Measurements from ENCODE around the gene TRAF7.

Gene TRAF7

DNA sequence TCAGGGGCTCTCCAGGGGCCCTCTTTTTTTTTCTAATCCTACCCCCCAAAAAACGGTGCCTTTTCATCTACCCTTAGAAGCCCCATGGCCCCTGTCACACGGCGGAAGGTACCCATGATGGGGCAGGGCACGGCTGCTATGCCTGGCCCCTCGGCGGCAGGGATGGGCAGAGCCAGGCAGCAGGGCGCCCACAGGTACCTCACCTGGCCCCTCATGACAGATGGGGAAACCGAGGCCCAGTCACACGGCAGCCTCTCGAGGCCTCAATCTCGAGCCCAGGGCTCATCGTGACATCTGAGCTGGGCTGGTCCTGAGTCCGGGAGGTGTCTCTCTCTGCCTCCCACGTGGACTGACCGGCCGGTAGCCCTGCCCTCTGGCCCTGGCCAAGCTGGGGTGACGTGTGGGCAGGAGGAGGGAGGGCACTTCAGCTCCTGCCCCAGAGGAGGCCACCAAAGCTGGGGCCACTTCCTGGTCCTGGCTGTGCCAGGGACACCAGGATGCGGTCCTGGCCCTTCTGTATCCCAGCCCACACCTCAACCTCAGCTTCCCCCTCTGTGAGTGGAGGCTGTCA, 11.6 kb downstream of the TRAF7 start:
- no peak for DNase-seq

DNA sequence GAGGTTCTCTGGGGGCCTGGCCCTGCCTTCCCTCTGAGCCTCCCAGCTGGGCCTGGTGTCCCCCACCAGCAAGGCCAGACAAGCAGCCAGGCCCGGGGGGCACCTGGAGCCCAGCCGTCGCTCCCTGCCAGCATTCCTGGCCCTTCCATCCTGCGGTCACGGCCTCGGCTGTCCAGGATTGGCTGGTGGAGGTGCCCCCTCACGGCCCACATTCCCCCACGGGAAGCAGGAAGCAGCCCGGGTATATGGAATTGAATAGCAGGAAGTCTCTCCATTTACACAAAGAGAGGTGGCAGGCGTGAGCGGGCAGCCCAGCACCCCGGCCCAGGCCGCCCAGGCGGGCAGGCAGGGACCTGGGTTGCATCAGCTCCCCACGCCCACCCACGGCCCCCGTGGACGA, 14.5 kb downstream of the TRAF7 start:
- DNase-seq: no peak

DNA sequence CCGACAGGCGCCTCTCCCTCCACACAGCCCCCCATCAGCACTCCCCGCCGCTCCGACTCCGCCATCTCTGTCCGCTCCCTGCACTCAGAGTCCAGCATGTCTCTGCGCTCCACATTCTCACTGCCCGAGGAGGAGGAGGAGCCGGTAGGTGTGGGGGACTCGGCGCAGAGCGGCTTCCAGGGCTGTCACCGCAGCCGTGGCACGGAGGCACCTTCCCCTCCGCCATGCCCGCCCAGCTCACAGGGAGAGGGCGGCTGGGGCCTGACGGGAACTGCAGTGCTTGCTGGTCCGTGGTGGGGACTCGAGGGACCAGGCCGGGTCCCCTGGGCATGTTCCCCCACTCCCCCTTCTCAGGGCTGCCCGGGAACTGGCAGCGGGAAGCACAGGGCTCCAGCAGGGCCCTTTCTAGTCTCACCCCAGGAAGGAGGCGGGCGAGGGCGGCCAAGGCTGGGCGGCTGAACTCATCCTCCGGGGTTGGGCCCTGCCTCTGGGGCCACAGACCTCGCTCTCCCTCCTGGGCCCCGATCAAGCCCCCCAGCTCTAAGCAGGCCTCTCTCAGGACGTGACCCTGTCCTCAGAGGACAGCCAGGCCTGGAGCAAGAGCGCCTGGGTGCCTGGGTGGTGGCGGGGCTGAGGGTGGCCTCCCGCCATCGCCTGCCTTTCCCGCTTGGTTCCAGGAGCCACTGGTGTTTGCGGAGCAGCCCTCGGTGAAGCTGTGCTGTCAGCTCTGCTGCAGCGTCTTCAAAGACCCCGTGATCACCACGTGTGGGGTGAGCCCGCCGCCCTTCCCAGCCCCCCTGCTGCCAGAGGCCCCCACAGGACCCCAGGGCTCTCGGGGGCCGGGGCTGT, 15.2 kb downstream of the TRAF7 start:
- DNase-seq: no peak

DNA sequence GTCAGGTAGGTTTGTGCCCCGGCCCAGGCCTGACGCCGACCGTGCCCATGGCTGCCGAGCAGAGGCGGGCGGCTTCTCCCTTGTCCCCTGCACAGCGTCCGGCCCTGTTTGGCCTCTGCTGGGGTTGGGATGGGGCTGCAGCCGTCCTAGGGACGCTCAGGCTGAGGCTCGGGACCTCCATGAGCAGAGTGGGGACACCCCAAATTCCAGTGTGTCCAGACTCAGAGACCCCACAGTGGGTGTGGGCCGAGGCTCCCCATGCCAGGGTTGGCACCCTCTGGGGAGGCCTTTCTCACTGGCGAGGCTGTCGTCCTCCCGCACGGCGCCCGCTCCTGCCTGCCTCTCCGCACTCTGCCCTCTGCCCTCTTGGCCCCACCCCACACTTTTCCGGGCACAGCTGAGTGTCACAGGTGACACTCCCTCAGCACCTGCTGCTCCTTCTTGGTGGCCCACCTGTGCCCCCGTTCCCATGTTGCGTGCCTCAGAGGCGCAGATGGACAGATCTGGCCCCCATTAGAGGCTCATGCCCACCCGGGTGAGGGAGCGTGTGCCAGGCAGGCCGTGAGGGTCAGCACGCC, 16.1 kb downstream of the TRAF7 start:
- DNase-seq: no peak

DNA sequence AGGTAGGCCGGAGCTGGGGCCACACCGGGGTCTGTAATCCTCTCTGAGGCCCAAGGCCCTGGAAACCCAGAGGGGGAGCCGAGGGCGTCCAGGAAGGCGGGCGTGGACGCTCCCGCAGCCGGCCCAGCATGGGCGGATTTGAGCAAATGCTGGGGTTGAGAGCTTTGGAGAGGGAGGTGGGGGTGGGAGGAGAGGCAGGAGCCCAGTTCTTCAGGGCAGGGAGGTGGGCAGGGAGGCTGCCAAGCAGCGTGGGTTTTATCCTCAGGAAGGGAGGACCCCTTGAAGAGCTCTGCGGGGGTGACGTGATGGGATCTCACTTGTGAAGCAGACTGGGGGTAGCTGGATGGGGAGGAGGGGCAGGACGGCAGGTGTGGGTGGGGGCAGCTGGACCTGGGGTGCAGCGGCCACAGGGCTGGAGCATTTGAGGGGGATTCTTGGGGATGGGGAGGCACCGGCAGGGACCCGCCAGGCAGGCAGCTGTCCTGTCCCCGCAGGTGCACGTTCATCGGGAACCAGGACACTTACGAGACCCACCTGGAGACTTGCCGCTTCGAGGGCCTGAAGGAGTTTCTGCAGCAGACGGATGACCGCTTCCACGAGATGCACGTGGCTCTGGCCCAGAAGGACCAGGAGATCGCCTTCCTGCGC, 17.2 kb downstream of the TRAF7 start:
- no peak for DNase-seq

DNA sequence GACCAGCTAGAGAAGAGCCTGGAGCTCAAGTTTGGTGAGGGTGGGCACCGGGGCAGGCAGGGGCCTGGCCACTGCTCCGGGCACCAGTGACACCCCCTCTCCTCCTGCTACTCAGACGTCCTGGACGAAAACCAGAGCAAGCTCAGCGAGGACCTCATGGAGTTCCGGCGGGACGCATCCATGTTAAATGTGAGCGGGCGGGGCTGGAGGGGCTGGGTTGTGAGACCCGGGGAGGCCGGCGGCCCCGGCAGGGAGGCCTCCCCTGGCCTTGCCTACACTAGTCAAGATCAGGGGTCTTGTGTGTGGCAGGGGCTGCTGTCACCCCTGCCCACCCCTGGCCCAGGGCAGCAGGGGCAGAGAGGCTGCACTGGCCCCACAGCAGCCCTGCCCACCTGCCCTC, 17.8 kb downstream of the TRAF7 start:
- DNase-seq: no peak

DNA sequence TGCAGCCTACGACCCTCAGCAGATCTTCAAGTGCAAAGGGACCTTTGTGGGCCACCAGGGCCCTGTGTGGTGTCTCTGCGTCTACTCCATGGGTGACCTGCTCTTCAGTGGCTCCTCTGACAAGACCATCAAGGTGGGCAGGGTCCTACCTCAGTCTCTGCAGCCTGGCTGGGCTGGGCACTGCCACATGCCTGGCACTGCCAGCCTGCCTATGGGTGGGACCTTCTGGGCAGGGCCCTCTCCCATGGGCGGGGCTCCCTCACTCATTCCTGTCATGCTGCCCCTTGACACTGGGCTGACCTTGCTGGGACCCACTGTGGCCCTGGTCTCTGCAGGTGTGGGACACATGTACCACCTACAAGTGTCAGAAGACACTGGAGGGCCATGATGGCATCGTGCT, 18.3 kb downstream of the TRAF7 start:
- DNase-seq: no peak

DNA sequence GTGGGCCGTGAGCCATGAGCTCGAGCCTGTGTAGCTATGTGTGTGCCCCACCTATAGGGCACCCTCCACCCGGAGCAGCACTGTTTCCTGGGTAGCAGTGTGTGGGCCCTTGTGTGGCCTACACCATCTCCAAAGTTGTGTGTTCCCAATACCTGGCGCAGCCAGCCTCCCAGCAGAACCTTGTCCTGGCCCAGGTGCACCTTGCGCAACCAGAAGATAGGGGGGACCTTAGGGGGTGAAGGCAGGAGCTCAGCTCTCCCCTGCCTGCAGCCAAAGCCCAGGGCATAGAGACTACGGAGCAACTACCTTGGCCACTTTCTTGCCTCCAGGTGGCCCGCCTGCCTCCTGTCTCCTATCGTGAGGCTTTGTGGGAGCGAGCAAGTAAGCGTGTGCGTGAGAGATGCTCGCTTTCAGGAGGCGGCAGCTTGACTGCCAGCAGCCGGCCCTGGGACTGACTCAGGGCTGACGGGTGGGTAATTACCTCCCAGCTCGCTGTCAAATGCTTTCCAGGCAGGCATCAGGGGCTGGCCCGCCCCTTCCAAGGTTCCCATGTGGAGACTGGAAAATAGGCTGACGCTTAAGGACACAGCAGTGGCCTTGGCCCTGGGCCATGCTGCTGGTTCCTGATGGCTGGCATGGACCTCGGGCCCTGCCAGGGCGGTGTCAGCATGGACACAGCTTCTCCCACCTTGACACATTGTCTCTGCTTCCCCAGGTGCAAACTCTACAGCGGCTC, 19.0 kb downstream of the TRAF7 start:
- no peak for DNase-seq

DNA sequence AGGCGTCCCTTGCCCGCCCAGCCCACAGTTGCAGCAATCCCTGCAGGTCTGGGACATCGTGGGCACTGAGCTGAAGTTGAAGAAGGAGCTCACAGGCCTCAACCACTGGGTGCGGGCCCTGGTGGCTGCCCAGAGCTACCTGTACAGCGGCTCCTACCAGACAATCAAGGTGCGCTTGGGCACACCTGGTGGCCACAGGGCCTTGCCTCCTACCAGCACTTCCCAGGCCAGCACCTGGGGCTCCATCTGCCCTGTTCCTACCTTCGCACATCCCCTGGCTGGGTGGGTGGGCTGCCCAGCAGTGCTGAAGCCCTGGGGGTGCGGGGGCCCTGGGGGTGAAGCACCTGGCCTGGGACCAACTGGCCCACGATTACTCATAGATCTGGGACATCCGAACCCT, 19.9 kb downstream of the TRAF7 start:
- DNase-seq: no peak

DNA sequence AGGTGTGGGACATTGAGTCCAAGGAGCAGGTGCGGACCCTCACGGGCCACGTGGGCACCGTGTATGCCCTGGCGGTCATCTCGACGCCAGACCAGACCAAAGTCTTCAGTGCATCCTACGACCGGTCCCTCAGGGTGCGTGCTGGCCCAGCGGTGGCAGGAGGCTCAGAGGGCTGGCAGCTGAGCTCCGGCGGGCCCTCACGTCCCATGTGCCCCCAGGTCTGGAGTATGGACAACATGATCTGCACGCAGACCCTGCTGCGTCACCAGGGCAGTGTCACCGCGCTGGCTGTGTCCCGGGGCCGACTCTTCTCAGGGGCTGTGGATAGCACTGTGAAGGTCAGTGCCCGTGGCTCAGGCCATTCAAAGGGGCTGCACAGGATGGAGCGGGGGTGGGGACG, 20.5 kb downstream of the TRAF7 start:
- no peak for DNase-seq

DNA sequence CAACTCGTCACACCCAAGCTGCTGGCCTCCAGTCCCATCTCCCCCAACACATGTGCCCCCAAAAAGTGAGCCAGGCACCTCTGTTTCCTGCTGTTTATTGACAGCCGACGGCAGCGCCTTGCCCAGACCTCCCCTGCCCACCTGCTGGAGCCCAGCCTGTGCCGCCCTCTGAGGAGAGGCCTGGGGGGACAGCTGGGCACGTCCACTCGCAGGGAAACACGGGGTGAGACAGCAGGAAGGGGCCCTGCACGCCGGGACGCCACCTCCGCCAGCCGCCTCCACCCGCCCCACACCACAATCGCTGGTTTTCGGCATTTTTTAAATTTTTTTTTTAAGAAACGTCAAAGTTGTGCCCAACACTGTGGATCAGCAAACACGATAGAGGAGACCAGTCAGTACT, 21.5 kb downstream of the TRAF7 start:
- DNase-seq: no peak

DNA sequence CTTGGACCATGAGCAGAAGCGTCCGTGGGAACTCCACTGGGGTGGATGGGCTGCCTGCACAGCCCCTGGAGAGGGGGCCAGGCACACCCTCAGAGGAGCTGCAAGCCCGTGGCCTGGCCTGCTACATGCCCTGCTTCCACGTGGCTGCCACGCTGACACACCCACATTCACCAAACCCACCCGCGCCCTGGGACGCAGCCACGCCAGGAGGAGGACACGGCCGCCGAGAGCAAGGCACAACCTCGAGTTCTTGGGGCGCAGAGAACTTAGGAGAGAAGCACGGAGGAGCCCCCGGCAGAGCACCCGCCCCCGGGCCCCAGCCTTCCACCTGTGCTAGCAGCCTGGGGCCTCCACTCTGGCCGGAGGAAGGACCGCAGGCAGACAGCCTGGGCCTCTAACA, 22.0 kb downstream of the TRAF7 start:
- DNase-seq: no peak

DNA sequence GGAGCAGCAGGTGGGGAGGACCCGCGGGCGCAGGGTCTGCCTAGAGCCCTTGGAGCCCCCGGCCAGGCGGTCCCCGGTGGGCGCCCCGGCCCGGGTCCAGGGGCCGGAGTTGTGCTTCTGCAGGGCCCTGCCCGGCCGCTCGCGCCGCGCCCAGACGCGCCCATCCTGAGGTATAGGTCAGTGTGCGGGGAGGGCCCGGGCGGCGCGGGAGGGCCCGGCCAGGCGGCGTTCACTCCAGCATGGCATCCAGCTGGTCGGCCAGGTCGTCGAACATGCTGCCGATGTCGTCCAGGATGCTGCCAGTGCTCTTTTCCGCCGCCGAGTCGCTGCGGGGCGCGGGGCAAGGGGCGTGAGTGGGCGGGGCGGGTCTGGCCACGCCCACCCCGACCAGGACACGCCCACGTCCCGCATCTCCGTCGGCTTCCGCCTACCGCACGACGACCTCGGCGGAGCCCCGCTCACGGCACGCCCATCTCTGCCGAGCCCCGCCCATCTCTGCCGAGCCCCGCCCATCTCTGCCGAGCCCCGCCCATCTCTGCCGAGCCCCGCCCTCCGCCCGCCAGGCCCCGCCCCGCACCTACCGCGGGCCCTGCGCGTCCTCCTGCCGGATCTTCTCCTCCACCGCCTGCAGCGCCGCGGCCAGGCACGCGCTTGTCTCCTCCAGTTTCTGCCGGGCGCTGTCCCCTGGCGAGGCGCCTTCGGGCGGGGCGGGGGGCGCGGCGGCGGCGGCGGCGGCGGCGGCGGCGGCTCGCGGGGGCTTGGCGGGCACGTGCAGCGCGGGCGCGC, 22.9 kb downstream of the TRAF7 start:
- DNase-seq: no peak

DNA sequence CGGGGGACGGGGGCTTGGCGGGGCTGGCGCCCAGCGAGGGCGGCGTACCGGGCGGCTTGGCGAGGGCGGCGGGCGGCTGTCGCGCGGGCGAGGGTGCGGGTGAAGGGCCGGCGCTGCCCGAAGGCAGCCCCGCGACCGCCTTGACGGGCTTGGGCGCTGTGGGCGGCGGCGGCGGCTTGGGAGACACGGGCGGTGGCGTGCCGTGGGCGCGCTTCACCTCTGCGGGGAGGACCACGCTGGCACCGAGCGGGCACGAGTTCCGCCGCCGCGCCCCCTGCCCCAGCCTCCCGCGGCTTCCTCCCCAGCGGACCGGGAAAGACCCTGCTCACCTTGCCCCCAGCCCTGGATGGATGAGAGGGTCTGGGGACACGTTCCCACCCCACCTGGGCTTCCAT, 23.5 kb downstream of the TRAF7 start:
- DNase-seq: no peak

DNA sequence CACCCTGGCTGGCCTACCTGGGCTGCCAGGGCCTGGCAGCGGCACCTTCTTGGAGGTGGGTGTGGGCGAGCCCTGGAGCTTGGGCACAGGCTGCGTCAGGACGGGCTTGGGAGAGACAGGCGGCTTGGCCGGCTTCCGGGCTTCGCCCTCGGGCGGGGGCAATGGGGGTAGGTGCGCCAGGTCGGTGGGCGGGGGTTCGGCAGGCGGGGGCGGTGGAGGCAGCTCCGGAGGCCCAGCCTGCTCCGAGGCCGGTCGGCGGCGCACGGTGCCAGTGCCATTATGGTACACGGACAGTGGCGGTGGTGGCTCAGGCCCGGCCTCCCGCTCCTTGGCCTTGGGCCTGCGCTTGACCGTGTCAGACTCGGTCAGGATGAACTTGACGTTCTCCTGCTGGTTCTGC, 24.0 kb downstream of the TRAF7 start:
- no peak for DNase-seq

DNA sequence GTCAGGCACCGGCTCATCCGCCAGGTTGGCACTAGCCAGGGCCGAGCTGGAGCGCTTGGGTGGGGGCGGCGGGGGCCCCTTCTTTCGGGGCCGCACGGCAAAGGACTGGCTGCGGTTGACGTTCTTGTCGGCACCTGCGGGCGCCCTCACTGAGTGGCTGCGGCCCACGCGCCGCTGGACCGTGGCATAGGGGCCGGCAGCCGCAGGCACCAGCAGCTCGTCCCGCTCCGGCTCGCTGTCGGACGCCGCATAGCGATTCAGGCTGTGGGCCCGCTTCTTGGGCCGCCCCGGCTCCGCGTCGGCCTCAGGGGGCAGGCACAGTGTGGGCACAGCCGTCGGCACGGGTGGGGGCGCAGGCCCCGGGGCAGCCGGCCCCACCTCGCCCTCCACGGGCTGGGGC, 24.9 kb downstream of the TRAF7 start:
- no peak for DNase-seq

DNA sequence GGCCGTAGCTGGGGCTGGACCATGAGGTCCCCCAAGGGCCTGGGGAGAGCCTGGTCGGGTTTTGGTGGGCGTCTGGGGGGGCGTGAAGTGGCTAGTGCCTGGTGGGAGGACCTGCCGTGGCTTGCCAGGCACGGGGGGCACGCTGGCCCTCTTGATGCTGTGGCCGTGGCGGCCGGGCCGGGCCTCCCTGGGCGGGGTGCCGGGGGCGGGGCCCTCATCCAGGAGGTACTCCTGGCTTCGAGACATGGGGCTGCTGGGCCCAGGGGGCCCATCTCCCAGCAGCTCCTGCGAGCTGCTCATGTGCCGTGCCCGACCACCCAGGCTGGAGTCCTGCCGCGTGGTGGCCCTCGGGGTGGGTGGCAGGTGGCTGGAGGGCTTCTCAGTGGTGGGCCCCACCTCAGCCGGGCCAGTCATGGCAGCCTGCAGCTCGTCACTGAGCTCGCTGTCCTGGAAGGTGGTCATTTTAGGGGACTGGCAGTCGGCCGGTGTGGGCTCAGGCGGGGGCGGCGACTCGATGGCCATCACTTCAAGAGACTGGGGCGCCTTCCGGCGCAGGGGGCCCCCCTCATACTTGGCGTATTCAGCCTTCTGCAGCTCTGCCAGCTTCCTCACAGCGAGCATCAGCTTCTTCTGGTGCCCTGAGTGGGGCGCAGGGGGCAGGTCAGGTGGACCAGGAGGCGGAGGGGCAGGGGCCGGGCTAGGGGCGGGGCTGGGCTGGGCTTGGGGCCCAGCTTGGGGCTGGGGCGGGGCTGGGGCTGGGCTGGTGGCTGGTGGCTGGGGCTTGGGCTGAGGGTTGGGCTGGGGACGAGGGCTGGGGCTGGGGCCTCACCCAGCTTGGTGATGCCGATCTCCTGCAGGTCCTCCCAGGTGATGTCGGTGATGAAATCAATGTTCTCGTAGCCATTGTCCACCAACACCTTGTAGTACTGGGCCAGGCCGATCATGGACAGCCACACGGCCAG, 25.7 kb downstream of the TRAF7 start:
- DNase-seq: no peak

DNA sequence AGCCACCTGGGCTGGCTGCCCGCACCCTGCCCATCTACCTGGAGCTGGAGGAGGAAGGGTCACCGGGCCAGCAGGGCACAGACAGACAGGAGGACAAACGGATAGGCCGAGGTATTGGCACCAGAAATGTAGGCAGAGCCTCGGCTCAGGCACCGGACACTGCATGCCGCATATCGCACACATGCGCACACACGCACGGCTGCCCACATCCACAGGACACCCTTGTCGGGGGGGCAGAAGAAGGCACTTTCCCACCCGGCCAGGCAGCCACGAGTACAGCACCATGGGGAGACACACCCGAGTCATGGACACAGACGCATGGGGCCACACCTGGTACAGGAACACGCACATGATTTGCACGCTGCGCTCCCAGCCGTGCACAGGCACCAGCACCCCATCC, 26.4 kb downstream of the TRAF7 start:
- no peak for DNase-seq

DNA sequence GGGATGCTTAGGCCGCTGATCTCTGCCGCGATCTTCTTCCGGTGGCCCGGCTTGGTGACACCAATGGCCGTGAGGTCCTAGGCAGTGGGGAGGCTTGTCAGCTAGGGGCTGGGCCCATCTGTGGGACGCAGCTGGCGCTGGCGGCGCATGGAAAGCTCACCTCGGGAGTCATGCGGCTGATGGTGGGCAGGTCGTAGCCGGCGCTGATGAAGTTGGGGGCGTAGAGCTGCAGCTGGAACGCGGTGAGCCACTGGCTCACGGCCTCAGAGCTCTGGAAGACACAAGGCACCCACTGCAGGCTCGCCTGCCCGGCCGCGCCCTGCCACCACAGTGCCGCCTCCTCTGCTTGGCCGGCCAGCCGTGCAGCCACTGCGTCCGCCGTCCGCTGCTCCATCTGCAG, 28.1 kb downstream of the TRAF7 start:
- no peak for DNase-seq

DNA sequence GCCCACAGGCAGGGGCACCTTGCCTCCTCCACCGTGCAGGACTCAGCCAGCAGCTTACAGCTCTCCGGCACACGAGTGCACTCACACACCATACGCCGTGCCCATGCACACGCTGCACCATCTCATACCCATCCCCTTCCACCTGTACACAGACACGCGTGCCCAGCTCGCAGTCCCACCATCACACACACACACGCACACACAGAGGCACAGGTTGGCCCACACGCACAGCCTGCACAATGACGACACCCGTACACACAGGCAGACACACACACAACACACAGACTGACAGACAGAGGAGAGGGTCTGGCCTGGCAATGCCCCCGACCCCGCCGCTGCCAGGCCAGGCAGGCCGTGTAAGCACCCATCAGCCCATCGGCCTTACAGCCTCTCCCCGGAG, 28.8 kb downstream of the TRAF7 start:
- DNase-seq: no peak

DNA sequence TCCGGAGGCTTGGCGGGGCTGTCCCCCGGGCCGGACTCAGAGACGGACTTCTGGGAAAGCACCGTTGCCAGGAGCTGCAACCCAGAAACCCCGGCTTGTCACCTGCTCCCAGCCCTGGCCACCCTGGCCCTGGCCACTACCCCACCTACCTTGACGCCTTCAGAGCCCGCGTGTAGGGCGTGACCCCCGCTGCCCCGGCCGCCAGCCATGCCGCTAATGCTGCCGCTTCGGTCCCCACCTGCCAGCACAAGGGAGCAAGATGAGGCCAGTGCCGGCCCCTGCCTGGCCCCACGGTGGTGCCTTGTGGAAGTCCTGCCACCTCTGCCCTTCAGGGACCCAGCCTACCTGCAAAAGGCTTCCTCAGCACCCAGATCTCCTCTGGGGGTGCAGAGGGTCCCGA, 29.4 kb downstream of the TRAF7 start:
- no peak for DNase-seq

Measured in cerebellar nuclear complex (tissue), 1 donor.